HepG2 (cell line): ENCODE measurements around the gene HTD2. TPM values are rescaled to one million over a fixed set of nuclear protein-coding genes. Genes with fewer than 3 reads are reported as not detected.
A peak's percentile ranks its signal among the peaks of the same experiment; 100 is the strongest.

ENCODE experiments used
- ATAC-seq: fragments of 200-7000 bp; cut with Tn5 transposase; 3 replicates; pipeline ENCODE4 v1.9.1; 2020; ENCODE audit warnings: mild to moderate bottlenecking, moderate library complexity
- BruUV-seq: library from RNA; stranded (reverse); fragments of 400-500 nt; replicated peaks from 2 replicates; lab custom pipeline; 2021; lab: Mats Ljungman, UMichigan
- CTCF ChIA-PET: fragments of 300-600 bp; formaldehyde crosslinking; extraction: SDS; loops from one replicate; lab custom pipeline; 2021; ENCODE audit warnings: low total read pairs, inconsistent platforms, low intra/inter-chr PET ratio; lab: Yijun Ruan, JAX
- POLR2A ChIA-PET: fragments of 350-600 bp; sonication (Branson Sonifier 250); formaldehyde crosslinking; loops from one replicate; lab custom pipeline; 2020; ENCODE audit warnings: antibody characterized with exemption, inconsistent platforms; lab: Yijun Ruan, JAX
- DNase-seq: peaks from one replicate; pipeline ENCODE4 v3.0.0-alpha.2; 2015; ENCODE audit warnings: low spot score
- FAIRE-seq: peaks from 3 replicates; lab custom pipeline; 2011; peaks lifted over from hg19 to GRCh38; lab: Jason Lieb, UNC
- H2AFZ ChIP-seq: one replicate; pipeline ENCODE4 v1.6.1; 2011; ENCODE audit warnings: low read length, inconsistent platforms
- H3K27ac ChIP-seq: fragments of 300-600 bp; 3 replicates; pipeline ENCODE4 v1.8.0; 2011; ENCODE audit warnings: mixed run types, mild to moderate bottlenecking, mixed read lengths, low read length, inconsistent platforms; ENCODE audit not compliant: insufficient read depth; ENCODE audit errors: extremely low read length
- H3K27me3 ChIP-seq, 2 experiments: fragments of 200-600 bp in 1 of 2; 2 replicates in 1 of 2; 3 replicates in 1 of 2; pipeline versions ENCODE4 v1.6.0 to v1.8.0; 2011; ENCODE audit warnings: low read length in 2 of 2, mild to moderate bottlenecking in 2 of 2, moderate library complexity in 2 of 2, inconsistent platforms in 1 of 2; ENCODE audit not compliant: insufficient read depth in 2 of 2, control insufficient read depth in 1 of 2
- H3K36me3 ChIP-seq, 2 experiments: fragments of 200-600 bp in 1 of 2; replicated peaks in 1 of 2; 2 replicates in 1 of 2; 3 replicates in 1 of 2; pipeline versions ENCODE4 v1.5.1 to v1.8.0; 2011; ENCODE audit warnings: low read length in 2 of 2, inconsistent platforms in 1 of 2; ENCODE audit not compliant: insufficient read depth in 2 of 2, control insufficient read depth in 1 of 2
- H3K4me1 ChIP-seq: 2 replicates; pipeline ENCODE4 v1.5.1; 2012; ENCODE audit warnings: low read length, inconsistent platforms; ENCODE audit not compliant: insufficient read depth
- H3K4me2 ChIP-seq: 2 replicates; pipeline ENCODE4 v1.6.0; 2011; ENCODE audit warnings: low read depth, low read length, inconsistent platforms
- H3K4me3 ChIP-seq, 3 experiments: fragments of 200-600 bp in 1 of 3; sonication (generic), shearing (Covaris generic) in 1 of 3; replicated peaks in 1 of 3; 2 replicates each; pipeline ENCODE4 v1.5.1; 2011 to 2016; ENCODE audit warnings: low read length in 3 of 3, inconsistent platforms in 2 of 3, low read depth in 2 of 3, mild to moderate bottlenecking in 2 of 3, control low read depth in 1 of 3, mixed read lengths in 1 of 3; ENCODE audit not compliant: insufficient read depth in 1 of 3
- H3K79me2 ChIP-seq: one replicate; pipeline ENCODE4 v1.6.1; 2011; ENCODE audit warnings: low read length, inconsistent platforms; ENCODE audit not compliant: insufficient read depth
- H3K9ac ChIP-seq: 2 replicates; pipeline ENCODE4 v1.6.0; 2011; ENCODE audit warnings: mild to moderate bottlenecking, low read depth, low read length, inconsistent platforms; ENCODE audit not compliant: insufficient read depth
- H3K9me3 ChIP-seq: 2 replicates; pipeline ENCODE4 v1.5.1; 2012; ENCODE audit warnings: mild to moderate bottlenecking, low read length
- H4K20me1 ChIP-seq: 2 replicates; pipeline ENCODE4 v1.6.0; 2011; ENCODE audit warnings: inconsistent platforms, mild to moderate bottlenecking, low read length, moderate library complexity; ENCODE audit not compliant: insufficient read depth
- CENPX ChIP-seq: sonication (generic); formaldehyde crosslinking; IDR thresholded peaks from 2 replicates; pipeline ENCODE4 v1.9.0; 2021; ENCODE audit warnings: mild to moderate bottlenecking, missing genetic modification reagents, moderate library complexity
- ZBTB42 ChIP-seq: sonication (generic); formaldehyde crosslinking; IDR thresholded peaks from 2 replicates; pipeline ENCODE4 v1.5.0; 2020; ENCODE audit warnings: mild to moderate bottlenecking, missing genetic modification reagents
- ZFP1 ChIP-seq: IDR thresholded peaks from 2 replicates; pipeline ENCODE4 v1.6.1; 2016
- ZNF121 ChIP-seq: sonication (generic); formaldehyde crosslinking; IDR thresholded peaks from 2 replicates; pipeline ENCODE4 v1.5.0; 2020; ENCODE audit warnings: mild to moderate bottlenecking, missing genetic modification reagents
- ZNF205 ChIP-seq: IDR thresholded peaks from 2 replicates; pipeline ENCODE4 v1.6.1; 2018; ENCODE audit warnings: missing biosample characterization, missing genetic modification reagents
- WGBS: methylation state at CpG from one replicate; pipeline ENCODE4 v1.1.6; 2017; ENCODE audit warnings: low lambda C conversion rate; 5-methylcytosine and 5-hydroxymethylcytosine counted together
- in situ Hi-C: cut with HindIII; loops from 2 replicates; pipeline ENCODE4 v1.10.0; 2017; ENCODE audit warnings: low pct_unique_long_range_greater_than_20kb; ENCODE audit not compliant: extremely low pct_ligation_motif_present
- intact Hi-C: fragments of 100-400 bp; cut with micrococcal nuclease; formaldehyde crosslinking; loops from one replicate; pipeline ENCODE4 v1.10.0; 2022; ENCODE audit not compliant: unreplicated experiment
- polyA plus RNA-seq, 8 experiments: library from polyadenylated mRNA; depleted of rRNA in 3 of 8; stranded (reverse) in 7 of 8; unstranded in 1 of 8; fragments of >200 nt; fragmentation: Illumina TruSeq in 4 of 8; extraction: Trizol in 4 of 8; gene quantifications; 2 replicates each; pipeline versions ENCODE4 v1.2.1 to v1.2.3, GENCODE V29; 2011 to 2016; ENCODE audit warnings: low read depth in 4 of 8, missing spikeins in 1 of 8, mixed read lengths in 1 of 8; ENCODE audit not compliant: insufficient read depth in 1 of 8
- total RNA-seq, 5 experiments: library from RNA; depleted of rRNA; stranded (reverse); fragments of >200 nt; fragmentation: Illumina TruSeq; extraction: Trizol; gene quantifications; 2 replicates each; pipeline ENCODE4 v1.2.3, GENCODE V29; 2016; ENCODE audit warnings: low read depth in 1 of 5
- TF ChIP-seq, protein P1 (sequence below): IDR thresholded peaks from 2 replicates; pipeline ENCODE4 v1.6.1; 2016; ENCODE audit warnings: missing compliant biosample characterization, missing genetic modification reagents, borderline replicate concordance
- TF ChIP-seq, protein P2 (sequence below): sonication (generic); formaldehyde crosslinking; IDR thresholded peaks from 2 replicates; pipeline ENCODE4 v1.4.0; 2020; ENCODE audit warnings: mild to moderate bottlenecking, missing genetic modification reagents
- TF ChIP-seq, protein P3 (sequence below): sonication (generic); formaldehyde crosslinking; conservative IDR thresholded peaks from 2 replicates; pipeline ENCODE4 v1.8.0; 2022; ENCODE audit warnings: mild to moderate bottlenecking, moderate library complexity, missing genetic modification reagents

The HTD2 gene
- total and polyA plus RNA-seq, 2 of the 13 experiments (the other 11 are each of a cell fraction or from before 2014, with no cell fraction given), result 8.6 to 13.7 TPM

DNA sequence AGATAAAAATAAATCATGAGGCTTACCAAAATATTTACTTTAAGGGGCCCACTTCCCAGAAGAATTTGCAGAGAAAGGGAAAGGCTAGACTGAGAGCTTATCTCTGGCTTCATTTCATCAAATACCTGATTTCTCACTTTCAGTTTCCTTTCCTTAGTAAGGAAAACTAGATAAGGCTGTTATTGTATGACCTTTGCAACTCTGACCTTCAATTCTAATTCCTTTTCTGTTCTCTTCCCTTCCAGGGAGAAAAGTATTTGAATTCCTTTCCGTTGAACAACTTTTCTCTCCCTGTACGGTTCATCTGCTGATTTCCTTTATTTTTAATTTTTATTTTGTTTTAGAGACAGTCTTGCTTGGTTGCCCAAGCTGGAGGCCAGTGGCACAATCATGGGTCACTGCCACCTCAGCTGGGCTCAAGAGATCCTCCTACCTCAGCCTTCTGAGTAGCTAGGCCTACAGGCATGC lies 19.2 kb downstream of the HTD2 start (continued):
- TF ChIP-seq, protein P1, sequence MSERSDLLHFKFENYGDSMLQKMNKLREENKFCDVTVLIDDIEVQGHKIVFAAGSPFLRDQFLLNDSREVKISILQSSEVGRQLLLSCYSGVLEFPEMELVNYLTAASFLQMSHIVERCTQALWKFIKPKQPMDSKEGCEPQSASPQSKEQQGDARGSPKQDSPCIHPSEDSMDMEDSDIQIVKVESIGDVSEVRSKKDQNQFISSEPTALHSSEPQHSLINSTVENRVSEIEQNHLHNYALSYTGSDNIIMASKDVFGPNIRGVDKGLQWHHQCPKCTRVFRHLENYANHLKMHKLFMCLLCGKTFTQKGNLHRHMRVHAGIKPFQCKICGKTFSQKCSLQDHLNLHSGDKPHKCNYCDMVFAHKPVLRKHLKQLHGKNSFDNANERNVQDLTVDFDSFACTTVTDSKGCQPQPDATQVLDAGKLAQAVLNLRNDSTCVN (CRISPR knock-in tag), result no peak

DNA sequence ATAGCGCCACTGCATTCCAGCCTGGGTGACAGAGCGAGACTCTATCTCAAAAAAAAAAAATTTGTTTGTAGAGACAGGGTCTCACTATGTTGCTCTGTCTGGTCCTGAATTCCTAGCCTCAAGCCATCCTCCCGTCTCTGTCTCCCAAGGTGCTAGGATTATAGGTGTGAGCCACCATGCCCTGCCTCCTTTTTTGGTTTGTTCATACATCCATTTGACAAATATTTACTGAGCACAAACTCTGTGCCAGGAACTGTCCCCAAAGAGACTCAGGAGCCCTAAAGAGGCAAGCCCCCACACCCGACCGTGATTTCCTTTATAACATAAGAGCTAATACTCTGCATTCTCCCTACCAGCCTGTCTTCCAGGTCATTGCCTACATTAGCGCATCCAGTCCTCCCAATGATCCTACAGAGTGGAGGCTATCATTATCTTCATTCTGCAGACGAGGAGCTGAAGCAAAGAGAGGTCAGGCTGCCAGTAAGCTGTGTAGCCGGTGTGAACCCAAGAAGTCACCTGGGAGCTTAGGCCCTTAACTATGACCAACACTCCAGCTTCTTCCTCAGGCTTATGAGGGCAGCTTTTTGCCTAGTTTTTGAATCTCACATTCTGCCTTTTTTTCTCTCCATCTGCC lies 20.1 kb downstream of the HTD2 start:
- in situ Hi-C loops (loop anchor here (10.0 kb wide), 1 partner anchor 208 kb away; the partner anchor contains the start of gene ACOX2), intact Hi-C loops (no loop called here)
- H3K79me2 ChIP-seq, result no peaks in the 10 kb centered on the region
- DNase-seq, result no peak
- H3K27ac ChIP-seq, result no peak overlapping the region
- H4K20me1 ChIP-seq, result no peaks in the 10 kb centered on the region
- 45% methylated on average over 8 of the region's 8 CpGs for WGBS
- no peak overlapping the region for H3K9ac ChIP-seq
- no peaks in the 10 kb centered on the region for H3K36me3 ChIP-seq
- no peaks in the 10 kb centered on the region for H3K9me3 ChIP-seq
- H3K4me3 ChIP-seq, result no peak overlapping the region
- H2AFZ ChIP-seq, result no peak overlapping the region
- H3K4me1 ChIP-seq, result peaks cover 66% of the 10 kb centered on the region
- H3K27me3 ChIP-seq, result no peaks in the 10 kb centered on the region
- no peak for FAIRE-seq
- peak overlapping the region; percentile 27; the same call in 1 of the 2 replicates for H3K4me2 ChIP-seq
- TF ChIP-seq ZBTB42 (CRISPR knock-in tag) (no peak), ZNF121 (CRISPR knock-in tag) (peak; percentile 81; the same call in 1 of the 2 replicates), ZFP1 (CRISPR knock-in tag) (no peak), ZNF205 (CRISPR knock-in tag) (peak; percentile 63; the same call in 1 of the 2 replicates), CENPX (no peak)
- TF ChIP-seq, protein P2, sequence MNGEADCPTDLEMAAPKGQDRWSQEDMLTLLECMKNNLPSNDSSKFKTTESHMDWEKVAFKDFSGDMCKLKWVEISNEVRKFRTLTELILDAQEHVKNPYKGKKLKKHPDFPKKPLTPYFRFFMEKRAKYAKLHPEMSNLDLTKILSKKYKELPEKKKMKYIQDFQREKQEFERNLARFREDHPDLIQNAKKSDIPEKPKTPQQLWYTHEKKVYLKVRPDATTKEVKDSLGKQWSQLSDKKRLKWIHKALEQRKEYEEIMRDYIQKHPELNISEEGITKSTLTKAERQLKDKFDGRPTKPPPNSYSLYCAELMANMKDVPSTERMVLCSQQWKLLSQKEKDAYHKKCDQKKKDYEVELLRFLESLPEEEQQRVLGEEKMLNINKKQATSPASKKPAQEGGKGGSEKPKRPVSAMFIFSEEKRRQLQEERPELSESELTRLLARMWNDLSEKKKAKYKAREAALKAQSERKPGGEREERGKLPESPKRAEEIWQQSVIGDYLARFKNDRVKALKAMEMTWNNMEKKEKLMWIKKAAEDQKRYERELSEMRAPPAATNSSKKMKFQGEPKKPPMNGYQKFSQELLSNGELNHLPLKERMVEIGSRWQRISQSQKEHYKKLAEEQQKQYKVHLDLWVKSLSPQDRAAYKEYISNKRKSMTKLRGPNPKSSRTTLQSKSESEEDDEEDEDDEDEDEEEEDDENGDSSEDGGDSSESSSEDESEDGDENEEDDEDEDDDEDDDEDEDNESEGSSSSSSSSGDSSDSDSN (CRISPR knock-in tag), result no peak
- TF ChIP-seq, protein P3, sequence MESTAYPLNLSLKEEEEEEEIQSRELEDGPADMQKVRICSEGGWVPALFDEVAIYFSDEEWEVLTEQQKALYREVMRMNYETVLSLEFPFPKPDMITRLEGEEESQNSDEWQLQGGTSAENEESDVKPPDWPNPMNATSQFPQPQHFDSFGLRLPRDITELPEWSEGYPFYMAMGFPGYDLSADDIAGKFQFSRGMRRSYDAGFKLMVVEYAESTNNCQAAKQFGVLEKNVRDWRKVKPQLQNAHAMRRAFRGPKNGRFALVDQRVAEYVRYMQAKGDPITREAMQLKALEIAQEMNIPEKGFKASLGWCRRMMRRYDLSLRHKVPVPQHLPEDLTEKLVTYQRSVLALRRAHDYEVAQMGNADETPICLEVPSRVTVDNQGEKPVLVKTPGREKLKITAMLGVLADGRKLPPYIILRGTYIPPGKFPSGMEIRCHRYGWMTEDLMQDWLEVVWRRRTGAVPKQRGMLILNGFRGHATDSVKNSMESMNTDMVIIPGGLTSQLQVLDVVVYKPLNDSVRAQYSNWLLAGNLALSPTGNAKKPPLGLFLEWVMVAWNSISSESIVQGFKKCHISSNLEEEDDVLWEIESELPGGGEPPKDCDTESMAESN, result no peak
- TF ChIP-seq, all 625 proteins: peak for 2
- POLR2A ChIA-PET, result interaction anchor here (3.6 kb wide), 1 partner anchor 20 kb away, joined by 18 read pairs; the partner anchor contains the start of genes HTD2 and RPP14
- CTCF ChIA-PET, result no interaction called here
- BruUV-seq, result no TSS peak
- ATAC-seq, result no peak; the same call in 1 of the 3 replicates
